Measurements from ENCODE around the gene TBXAS1.

TBXAS1 gene

GRCh38 chr7:139937715-139938114 is 108.7 kb downstream of the TBXAS1 start:
- no peaks in the 10 kb centered on the region for H3K36me3 ChIP-seq (ENCODE audit: control insufficient read depth in 5 of 5, insufficient read depth in 5 of 5, low read length in 5 of 5)
- H3K4me3 ChIP-seq (ENCODE audit: low read depth in 1 of 5, low read length in 5 of 5), result no peak overlapping the region
- H3K27me3 ChIP-seq (ENCODE audit: control insufficient read depth in 5 of 5, insufficient read depth in 4 of 5, low read length in 5 of 5), result peaks cover 0 to 4% (median 0%) of the 10 kb centered on the region in 5 donors
- H3K9me3 ChIP-seq (ENCODE audit: control insufficient read depth in 5 of 5, low read length in 5 of 5), result no peaks in the 10 kb centered on the region
- H3K4me1 ChIP-seq (ENCODE audit: control insufficient read depth in 5 of 5, insufficient read depth in 5 of 5, low read length in 5 of 5), result peaks cover 0 to 13% (median 0%) of the 10 kb centered on the region in 5 donors
- no peak overlapping the region for H3K9ac ChIP-seq (ENCODE audit: low read length in 5 of 5)
- H3K27ac ChIP-seq (ENCODE audit: low read depth, low read length), result no peak overlapping the region

GRCh38 chr7:139940866-139941265 is 111.8 kb downstream of the TBXAS1 start:
- no peak overlapping the region for H3K27ac ChIP-seq (ENCODE audit: low read depth, low read length)

GRCh38 chr7:139941421-139941820 is 112.4 kb downstream of the TBXAS1 start:
- Histone ChIP-seq H3K4me1 (ENCODE audit: control insufficient read depth in 5 of 5, insufficient read depth in 5 of 5, low read length in 5 of 5) (peaks cover 0 to 13% (median 0%) of the 10 kb centered on the region in 5 donors), H3K4me3 (ENCODE audit: low read depth in 1 of 5, low read length in 5 of 5) (no peak overlapping the region), H3K36me3 (ENCODE audit: control insufficient read depth in 5 of 5, insufficient read depth in 5 of 5, low read length in 5 of 5) (no peaks in the 10 kb centered on the region), H3K9ac (ENCODE audit: low read length in 5 of 5) (no peak overlapping the region), H3K27me3 (ENCODE audit: control insufficient read depth in 5 of 5, insufficient read depth in 4 of 5, low read length in 5 of 5) (peaks cover 0 to 4% (median 0%) of the 10 kb centered on the region in 5 donors), H3K9me3 (ENCODE audit: control insufficient read depth in 5 of 5, low read length in 5 of 5) (peaks cover 0 to 15% (median 8%) of the 10 kb centered on the region in 5 donors), H3K27ac (ENCODE audit: low read depth, low read length) (no peak overlapping the region)

More at GRCh38 chr7:139940866-139941265, 111.8 kb downstream of the TBXAS1 start:
- Histone ChIP-seq H3K4me1 (ENCODE audit: control insufficient read depth in 5 of 5, insufficient read depth in 5 of 5, low read length in 5 of 5) (peaks cover 0 to 13% (median 0%) of the 10 kb centered on the region in 5 donors), H3K9ac (ENCODE audit: low read length in 5 of 5) (no peak overlapping the region), H3K27me3 (ENCODE audit: control insufficient read depth in 5 of 5, insufficient read depth in 4 of 5, low read length in 5 of 5) (peaks cover 0 to 4% (median 0%) of the 10 kb centered on the region in 5 donors), H3K4me3 (ENCODE audit: low read depth in 1 of 5, low read length in 5 of 5) (no peak overlapping the region), H3K36me3 (ENCODE audit: control insufficient read depth in 5 of 5, insufficient read depth in 5 of 5, low read length in 5 of 5) (no peaks in the 10 kb centered on the region), H3K9me3 (ENCODE audit: control insufficient read depth in 5 of 5, low read length in 5 of 5) (peaks cover 0 to 10% (median 6%) of the 10 kb centered on the region in 5 donors)

- Histone ChIP-seq H3K9ac (ENCODE audit: low read length in 5 of 5) (no peak overlapping the region), H3K27me3 (ENCODE audit: control insufficient read depth in 5 of 5, insufficient read depth in 4 of 5, low read length in 5 of 5) (peaks cover 0 to 4% (median 0%) of the 10 kb centered on the region in 5 donors), H3K4me1 (ENCODE audit: control insufficient read depth in 5 of 5, insufficient read depth in 5 of 5, low read length in 5 of 5) (peaks cover 0 to 10% (median 0%) of the 10 kb centered on the region in 5 donors), H3K4me3 (ENCODE audit: low read depth in 1 of 5, low read length in 5 of 5) (no peak overlapping the region), H3K27ac (ENCODE audit: low read depth, low read length) (no peak overlapping the region), H3K9me3 (ENCODE audit: control insufficient read depth in 5 of 5, low read length in 5 of 5) (peaks cover 0 to 17% (median 12%) of the 10 kb centered on the region in 5 donors), H3K36me3 (ENCODE audit: control insufficient read depth in 5 of 5, insufficient read depth in 5 of 5, low read length in 5 of 5) (no peaks in the 10 kb centered on the region)
These were observed 112.8 kb downstream of the TBXAS1 start for GRCh38 chr7:139941866-139942265.

GRCh38 chr7:139942636-139943035 is 113.6 kb downstream of the TBXAS1 start:
- Histone ChIP-seq H3K36me3 (ENCODE audit: control insufficient read depth in 5 of 5, insufficient read depth in 5 of 5, low read length in 5 of 5) (no peaks in the 10 kb centered on the region), H3K9ac (ENCODE audit: low read length in 5 of 5) (no peak overlapping the region), H3K27me3 (ENCODE audit: control insufficient read depth in 5 of 5, insufficient read depth in 4 of 5, low read length in 5 of 5) (peaks cover 0 to 4% (median 0%) of the 10 kb centered on the region in 5 donors), H3K9me3 (ENCODE audit: control insufficient read depth in 5 of 5, low read length in 5 of 5) (peaks cover 0 to 23% (median 15%) of the 10 kb centered on the region in 5 donors), H3K4me3 (ENCODE audit: low read depth in 1 of 5, low read length in 5 of 5) (no peak overlapping the region), H3K4me1 (ENCODE audit: control insufficient read depth in 5 of 5, insufficient read depth in 5 of 5, low read length in 5 of 5) (peaks cover 0 to 5% (median 0%) of the 10 kb centered on the region in 5 donors), H3K27ac (ENCODE audit: low read depth, low read length) (no peak overlapping the region)

GRCh38 chr7:139943401-139943800 is 114.3 kb downstream of the TBXAS1 start:
- Histone ChIP-seq H3K4me3 (ENCODE audit: low read depth in 1 of 5, low read length in 5 of 5) (no peak overlapping the region), H3K36me3 (ENCODE audit: control insufficient read depth in 5 of 5, insufficient read depth in 5 of 5, low read length in 5 of 5) (no peaks in the 10 kb centered on the region), H3K27ac (ENCODE audit: low read depth, low read length) (no peak overlapping the region), H3K4me1 (ENCODE audit: control insufficient read depth in 5 of 5, insufficient read depth in 5 of 5, low read length in 5 of 5) (no peaks in the 10 kb centered on the region), H3K27me3 (ENCODE audit: control insufficient read depth in 5 of 5, insufficient read depth in 4 of 5, low read length in 5 of 5) (peaks cover 0 to 4% (median 0%) of the 10 kb centered on the region in 5 donors), H3K9me3 (ENCODE audit: control insufficient read depth in 5 of 5, low read length in 5 of 5) (peaks cover 0 to 24% (median 15%) of the 10 kb centered on the region in 5 donors), H3K9ac (ENCODE audit: low read length in 5 of 5) (no peak overlapping the region)

GRCh38 chr7:139944248-139944647 is 115.2 kb downstream of the TBXAS1 start:
- H3K4me1 ChIP-seq (ENCODE audit: control insufficient read depth in 5 of 5, insufficient read depth in 5 of 5, low read length in 5 of 5), result no peaks in the 10 kb centered on the region
- H3K27me3 ChIP-seq (ENCODE audit: control insufficient read depth in 5 of 5, insufficient read depth in 4 of 5, low read length in 5 of 5), result peaks cover 0 to 4% (median 0%) of the 10 kb centered on the region in 5 donors
- no peak overlapping the region for H3K27ac ChIP-seq (ENCODE audit: low read depth, low read length)
- no peak overlapping the region for H3K4me3 ChIP-seq (ENCODE audit: low read depth in 1 of 5, low read length in 5 of 5)
- H3K9ac ChIP-seq (ENCODE audit: low read length in 5 of 5), result no peak overlapping the region
- H3K36me3 ChIP-seq (ENCODE audit: control insufficient read depth in 5 of 5, insufficient read depth in 5 of 5, low read length in 5 of 5), result no peaks in the 10 kb centered on the region
- H3K9me3 ChIP-seq (ENCODE audit: control insufficient read depth in 5 of 5, low read length in 5 of 5), result peaks cover 0 to 24% (median 15%) of the 10 kb centered on the region in 5 donors

- no peak overlapping the region for H3K4me3 ChIP-seq (ENCODE audit: low read depth in 1 of 5, low read length in 5 of 5)
- no peak overlapping the region for H3K27ac ChIP-seq (ENCODE audit: low read depth, low read length)
- H3K4me1 ChIP-seq (ENCODE audit: control insufficient read depth in 5 of 5, insufficient read depth in 5 of 5, low read length in 5 of 5), result no peaks in the 10 kb centered on the region
- H3K36me3 ChIP-seq (ENCODE audit: control insufficient read depth in 5 of 5, insufficient read depth in 5 of 5, low read length in 5 of 5), result no peaks in the 10 kb centered on the region
- no peak overlapping the region for H3K9ac ChIP-seq (ENCODE audit: low read length in 5 of 5)
- no peaks in the 10 kb centered on the region for H3K27me3 ChIP-seq (ENCODE audit: control insufficient read depth in 5 of 5, insufficient read depth in 4 of 5, low read length in 5 of 5)
- H3K9me3 ChIP-seq (ENCODE audit: control insufficient read depth in 5 of 5, low read length in 5 of 5), result peaks cover 0 to 24% (median 15%) of the 10 kb centered on the region in 5 donors
These were observed 117.5 kb downstream of the TBXAS1 start for GRCh38 chr7:139946533-139946932.

GRCh38 chr7:139947021-139947420 is 118.0 kb downstream of the TBXAS1 start:
- Histone ChIP-seq H3K4me1 (ENCODE audit: control insufficient read depth in 5 of 5, insufficient read depth in 5 of 5, low read length in 5 of 5) (no peaks in the 10 kb centered on the region), H3K9me3 (ENCODE audit: control insufficient read depth in 5 of 5, low read length in 5 of 5) (peaks cover 0 to 24% (median 15%) of the 10 kb centered on the region in 5 donors), H3K4me3 (ENCODE audit: low read depth in 1 of 5, low read length in 5 of 5) (no peak overlapping the region), H3K27me3 (ENCODE audit: control insufficient read depth in 5 of 5, insufficient read depth in 4 of 5, low read length in 5 of 5) (no peaks in the 10 kb centered on the region), H3K27ac (ENCODE audit: low read depth, low read length) (no peak overlapping the region), H3K36me3 (ENCODE audit: control insufficient read depth in 5 of 5, insufficient read depth in 5 of 5, low read length in 5 of 5) (no peaks in the 10 kb centered on the region), H3K9ac (ENCODE audit: low read length in 5 of 5) (no peak overlapping the region)

GRCh38 chr7:139948167-139948566 is 119.1 kb downstream of the TBXAS1 start:
- H3K9ac ChIP-seq (ENCODE audit: low read length in 5 of 5), result no peak overlapping the region

More at GRCh38 chr7:139948167-139948566, 119.1 kb downstream of the TBXAS1 start:
- H3K9me3 ChIP-seq (ENCODE audit: control insufficient read depth in 5 of 5, low read length in 5 of 5), result peaks cover 0 to 24% (median 15%) of the 10 kb centered on the region in 5 donors
- H3K27ac ChIP-seq (ENCODE audit: low read depth, low read length), result no peak overlapping the region
- H3K4me3 ChIP-seq (ENCODE audit: low read depth in 1 of 5, low read length in 5 of 5), result no peak overlapping the region
- no peaks in the 10 kb centered on the region for H3K36me3 ChIP-seq (ENCODE audit: control insufficient read depth in 5 of 5, insufficient read depth in 5 of 5, low read length in 5 of 5)
- no peaks in the 10 kb centered on the region for H3K27me3 ChIP-seq (ENCODE audit: control insufficient read depth in 5 of 5, insufficient read depth in 4 of 5, low read length in 5 of 5)
- no peaks in the 10 kb centered on the region for H3K4me1 ChIP-seq (ENCODE audit: control insufficient read depth in 5 of 5, insufficient read depth in 5 of 5, low read length in 5 of 5)

All from subcutaneous abdominal adipose tissue (tissue), 5 donors.